Ovary (tissue), 9 donors: Measurements from ENCODE around the gene SLC1A6. TPM values are rescaled to one million over a fixed set of nuclear protein-coding genes. Genes with fewer than 3 reads are reported as not detected.

Experiments used
- DNase-seq, 5 donors: peaks; one replicate each; pipeline ENCODE4 v3.0.0-alpha.2; 2019 to 2020
- H3K27ac ChIP-seq, 2 donors: fragments of 200-600 bp; one replicate each; pipeline versions ENCODE4 v1.5.1 to v1.8.0; 2019 to 2022
- H3K27me3 ChIP-seq: fragments of 200-600 bp; one replicate; pipeline ENCODE4 v1.8.0; 2022
- H3K36me3 ChIP-seq: fragments of 200-600 bp; sonication (generic); one replicate; pipeline ENCODE4 v1.5.1; 2019
- H3K4me1 ChIP-seq: one replicate; pipeline ENCODE4 v1.8.1; 2013; ENCODE audit warnings: mild to moderate bottlenecking, moderate library complexity; ENCODE audit not compliant: insufficient read depth
- H3K4me3 ChIP-seq: fragments of 200-600 bp; sonication (generic); one replicate; pipeline ENCODE4 v1.5.1; 2017
- H3K9me3 ChIP-seq, 2 donors: fragments of 200-600 bp in 1 of 2; sonication (generic) in 1 of 2; one replicate each; pipeline versions ENCODE4 v1.5.1 to v1.8.1; 2013 to 2019; ENCODE audit warnings: mild to moderate bottlenecking in 1 of 2, moderate library complexity in 1 of 2
- CTCF ChIP-seq, 3 donors: fragments of 450-650 bp in 2 of 3; fragments of 200-600 bp in 1 of 3; IDR thresholded peaks; one replicate each; pipeline versions ENCODE4 v1.5.1 to v1.8.0; 2016 to 2022; ENCODE audit warnings: antibody characterized with exemption in 3 of 3, mild to moderate bottlenecking in 1 of 3
- EP300 ChIP-seq: sonication (generic); formaldehyde crosslinking; IDR thresholded peaks from one replicate; pipeline ENCODE4 v1.6.1; 2017; ENCODE audit warnings: antibody characterized with exemption
- POLR2A ChIP-seq: fragments of 450-650 bp; IDR thresholded peaks from one replicate; pipeline ENCODE4 v1.6.1; 2017; ENCODE audit warnings: antibody characterized with exemption, mild to moderate bottlenecking, moderate library complexity
- WGBS, 3 donors: extraction: QIAGEN DNeasy Blood & Tissue Kit in 1 of 3; methylation state at CpG; one replicate each; pipeline versions ENCODE4 v1.1.5 to v1.1.7; 2013 to 2017; 5-methylcytosine and 5-hydroxymethylcytosine counted together
- intact Hi-C, 4 donors: fragments of 100-400 bp; cut with DNase I; formaldehyde crosslinking; loops; one replicate each; pipeline versions ENCODE4 v1.11.0 to v1.15.1; 2022 to 2023
- polyA plus RNA-seq, 2 donors: library from polyadenylated mRNA; stranded (reverse); fragments of 200-250 nt in 1 of 2; fragments of 350-450 nt in 1 of 2; fragmentation: Illumina TruSeq in 1 of 2; extraction: RNeasy Lipid Tissue Mini Kit (QIAGEN cat#74804) in 1 of 2; gene quantifications; one replicate each; pipeline ENCODE4 v1.2.3, GENCODE V29; 2013 to 2014
- total RNA-seq, 7 donors: library from RNA; depleted of rRNA in 2 of 7; stranded (reverse); fragments of >200 nt in 2 of 7; fragmentation: NEBNext Ultra II Directional in 3 of 7; extraction: Animal tissue kit (Norgen Biotek cat#: 25700) in 3 of 7; gene quantifications; one replicate each; pipeline versions ENCODE4 v1.1.0 to v1.2.4, GENCODE V29; 2016 to 2023
- donor health status: DM: no; HTN: no; CAD: no; lungs with moderate emphysema.
- donor health status: DM: no; HTN: no; CAD: no.
- donor health status: Bipolar disorder and iron deficiency.
- donor health status: DM: yes; HTN: yes; CAD: no.
- donor health status: DM: no; HTN: no; CAD: no.
- donor health status: DM: yes; HTN: yes; CAD: no.

SLC1A6 gene
- total and polyA plus RNA-seq, 9 donors: 0.08 TPM; not detected in 8

DNA sequence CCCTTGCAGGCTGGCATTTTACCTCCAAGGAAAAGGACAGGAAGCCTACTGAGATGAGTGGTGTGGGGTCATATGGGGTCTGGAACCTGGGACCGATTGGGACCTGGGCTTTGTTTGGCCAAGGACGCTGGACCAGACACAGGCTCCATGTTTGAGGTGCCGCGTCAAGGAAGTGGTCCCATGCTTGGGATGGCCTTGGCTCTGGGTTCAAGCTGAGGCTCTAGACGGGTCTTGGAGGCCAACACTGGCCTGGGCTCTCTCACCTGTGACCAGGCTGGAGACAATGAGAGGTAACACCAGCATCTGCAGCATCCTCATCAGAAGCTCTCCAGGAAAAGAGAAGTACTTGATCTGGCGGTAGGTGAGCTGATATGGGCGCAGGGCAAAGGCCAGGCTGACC lies 8.2 kb downstream of the SLC1A6 start:
- no peaks in the 10 kb centered on the region for H3K4me1 ChIP-seq
- H3K27me3 ChIP-seq: no peaks in the 10 kb centered on the region
- H3K27ac ChIP-seq: no peak overlapping the region
- TF ChIP-seq POLR2A (no peak), EP300 (no peak), CTCF (IDR thresholded peaks at IDR 0.05) (no peak)
- no peaks in the 10 kb centered on the region for H3K9me3 ChIP-seq
- H3K36me3 ChIP-seq: no peaks in the 10 kb centered on the region
- no peak for DNase-seq
- H3K4me3 ChIP-seq: no peak overlapping the region
- WGBS, 3 donors: 70 to 85% (median 71%) methylated on average over 7 of the region's 7 CpGs
- intact Hi-C loops: no loop called here

- intact Hi-C loops: no loop called here
- TF ChIP-seq EP300 (no peak), CTCF (IDR thresholded peaks at IDR 0.05) (no peak), POLR2A (no peak)
Observed at GRCh38 chr19:14968247-14968646, 11.4 kb downstream of the SLC1A6 start.

DNA sequence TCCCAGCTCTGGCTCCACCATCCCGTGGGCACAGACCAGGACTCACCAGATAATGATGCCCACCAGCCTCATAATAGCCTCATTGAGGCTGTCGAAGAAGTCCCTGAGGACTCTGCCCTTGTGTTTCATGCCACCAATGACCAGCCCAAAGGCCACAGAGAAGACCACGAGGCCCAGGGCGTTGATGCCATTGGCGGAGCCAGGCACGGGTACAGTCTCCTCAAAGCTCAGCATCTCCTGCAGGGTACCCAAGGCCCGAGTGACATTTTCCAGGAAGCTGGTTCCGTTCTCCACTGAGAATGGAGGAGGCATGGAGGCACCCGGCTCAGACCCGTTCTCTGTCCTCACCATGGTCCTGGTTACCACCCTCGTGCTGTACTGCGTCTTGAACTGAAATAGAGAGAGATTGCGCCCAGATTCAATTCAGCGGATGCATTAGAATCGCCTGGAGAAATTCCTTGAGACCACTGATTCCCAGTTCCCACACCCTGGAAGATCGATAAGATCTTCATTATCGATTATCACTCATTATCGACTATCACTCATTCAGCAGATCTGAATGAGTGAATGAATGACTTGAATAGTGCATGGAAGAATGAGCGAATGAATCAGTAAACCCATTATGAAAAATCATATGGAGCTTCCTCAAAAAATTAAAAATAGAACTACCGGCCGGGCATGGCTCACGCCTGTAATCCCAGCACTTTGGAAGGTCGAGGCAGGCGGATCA lies 17.5 kb downstream of the SLC1A6 start:
- Histone ChIP-seq H3K4me1 (no peaks in the 10 kb centered on the region), H3K36me3 (no peaks in the 10 kb centered on the region), H3K4me3 (no peak overlapping the region), H3K27ac (no peak overlapping the region), H3K27me3 (no peaks in the 10 kb centered on the region), H3K9me3 (peaks cover 0 to 6% of the 10 kb centered on the region in 2 donors)
- WGBS, 3 donors: 88 to 92% (median 90%) methylated on average over 24 of the region's 24 CpGs
- no peak for DNase-seq
- TF ChIP-seq EP300: no peak
- TF ChIP-seq POLR2A: no peak
- TF ChIP-seq CTCF (IDR thresholded peaks at IDR 0.05): no peak
- intact Hi-C loops: no loop called here

More at GRCh38 chr19:14968247-14968646, 11.4 kb downstream of the SLC1A6 start:
- H3K27me3 ChIP-seq: no peaks in the 10 kb centered on the region
- H3K36me3 ChIP-seq: no peaks in the 10 kb centered on the region
- no peaks in the 10 kb centered on the region for H3K9me3 ChIP-seq
- H3K4me3 ChIP-seq: no peak overlapping the region
- H3K27ac ChIP-seq: no peak overlapping the region
- no peaks in the 10 kb centered on the region for H3K4me1 ChIP-seq
- DNase-seq: no peak
- 93 to 95% (median 95%) methylated on average over 14 of the region's 14 CpGs for WGBS, 3 donors

- intact Hi-C loops: no loop called here
- Histone ChIP-seq H3K9me3 (peaks cover 0 to 11% of the 10 kb centered on the region in 2 donors), H3K27me3 (no peaks in the 10 kb centered on the region), H3K36me3 (no peaks in the 10 kb centered on the region), H3K4me1 (no peaks in the 10 kb centered on the region), H3K27ac (no peak overlapping the region), H3K4me3 (no peak overlapping the region)
- no peak for TF ChIP-seq EP300
- TF ChIP-seq POLR2A: no peak
- TF ChIP-seq CTCF (IDR thresholded peaks at IDR 0.05): no peak
- DNase-seq: no peak
- WGBS, 3 donors: 28 to 80% (median 69%) methylated on average over 1 of the region's 1 CpG
Observed at GRCh38 chr19:14959263-14959662, 20.4 kb downstream of the SLC1A6 start.
